Ishikawa (cell line): ENCODE measurements around the gene HOXB7.

ENCODE experiments used
- CEBPB ChIP-seq: IDR thresholded peaks from 2 replicates; pipeline ENCODE4 v1.6.1; 2012
- CREB1 ChIP-seq: IDR thresholded peaks from 2 replicates; pipeline ENCODE4 v1.6.1; 2012; ENCODE audit warnings: low read depth
- EGR1 ChIP-seq: IDR thresholded peaks from 2 replicates; pipeline ENCODE4 v1.6.1; 2012
- EP300 ChIP-seq: IDR thresholded peaks from 2 replicates; pipeline ENCODE4 v1.6.1; 2012; ENCODE audit warnings: borderline replicate concordance
- FOXM1 ChIP-seq: IDR thresholded peaks from 2 replicates; pipeline ENCODE4 v1.6.1; 2012; ENCODE audit warnings: low read depth, borderline replicate concordance
- MAX ChIP-seq: IDR thresholded peaks from 2 replicates; pipeline ENCODE4 v1.6.1; 2012
- NFIC ChIP-seq: IDR thresholded peaks from 2 replicates; pipeline ENCODE4 v1.6.1; 2012
- RAD21 ChIP-seq: IDR thresholded peaks from 2 replicates; pipeline ENCODE4 v1.6.1; 2012; ENCODE audit warnings: low read depth
- REST ChIP-seq: IDR thresholded peaks from 2 replicates; pipeline ENCODE4 v1.6.1; 2012; ENCODE audit warnings: low read depth, mild to moderate bottlenecking
- TAF1 ChIP-seq: IDR thresholded peaks from 2 replicates; pipeline ENCODE4 v1.6.1; 2012; ENCODE audit warnings: low read depth, mild to moderate bottlenecking
- TCF12 ChIP-seq: IDR thresholded peaks from 2 replicates; pipeline ENCODE4 v1.6.1; 2012; ENCODE audit warnings: low read depth
- TEAD4 ChIP-seq: IDR thresholded peaks from 2 replicates; pipeline ENCODE4 v1.6.1; 2012
- USF1 ChIP-seq: IDR thresholded peaks from 2 replicates; pipeline ENCODE4 v1.6.1; 2012
- YY1 ChIP-seq: IDR thresholded peaks from 2 replicates; pipeline ENCODE4 v1.6.1; 2012; ENCODE audit warnings: low read depth
- ZBTB7A ChIP-seq: IDR thresholded peaks from 2 replicates; pipeline ENCODE4 v1.6.1; 2012; ENCODE audit warnings: low read depth

The HOXB7 gene

GRCh38 chr17:48597778-48598631 lies 12.8 kb downstream of the HOXB7 start:
- TF ChIP-seq NFIC (peak; percentile 14; the same call in 1 of the 2 replicates), TEAD4 (no peak), CEBPB (no peak), CREB1 (no peak), TAF1 (no peak), USF1 (peak; percentile 24; the same call in 1 of the 2 replicates), YY1 (no peak), EGR1 (no peak), MAX (peak; percentile 64), RAD21 (no peak), TCF12 (0 out of 2 replicates have a peak, but pooled peaks have one; percentile 16)

- TF ChIP-seq CEBPB = no peak
These were observed 13.4 kb downstream of the HOXB7 start for GRCh38 chr17:48597528-48597777.

- no peak; the same call in 1 of the 2 replicates for TF ChIP-seq ZBTB7A
These were observed 13.9 kb downstream of the HOXB7 start for GRCh38 chr17:48596735-48597527.

- no peak for TF ChIP-seq FOXM1
- TF ChIP-seq CREB1 = no peak
- TF ChIP-seq MAX = no peak
- no peak for TF ChIP-seq USF1
- TF ChIP-seq TEAD4 = no peak
- no peak for TF ChIP-seq TCF12
- TF ChIP-seq CEBPB = no peak
- TF ChIP-seq RAD21 = no peak
- no peak for TF ChIP-seq REST
- TF ChIP-seq ZBTB7A = no peak
- no peak for TF ChIP-seq YY1
- no peak for TF ChIP-seq EGR1
- no peak for TF ChIP-seq NFIC
- TF ChIP-seq EP300 = no peak
- TF ChIP-seq TAF1 = no peak
These were observed 14.7 kb downstream of the HOXB7 start for GRCh38 chr17:48596000-48596734.

- no peak for TF ChIP-seq RAD21
These were observed 15.4 kb downstream of the HOXB7 start for GRCh38 chr17:48595278-48595999.

GRCh38 chr17:48594538-48595277 lies 16.1 kb downstream of the HOXB7 start:
- TF ChIP-seq YY1 (no peak), REST (0 out of 2 replicates have a peak, but pooled peaks have one; percentile 13)
